ENCODE results near the gene CATSPERZ. TPM values are rescaled to one million over a fixed set of nuclear protein-coding genes. Genes with fewer than 3 reads are reported as not detected.
A peak's percentile ranks its signal among the peaks of the same experiment; 100 is the strongest.

CATSPERZ gene
- total RNA-seq, 6 experiments from 2014 or later = not detected

- H3K27me3 ChIP-seq = no peaks in the 10 kb centered on the region
- ATAC-seq (no peak), DNase-seq (no peak)
- H3K9me3 ChIP-seq = no peaks in the 10 kb centered on the region
- H3K4me3 ChIP-seq = no peak overlapping the region
- intact Hi-C loops (cut with DNase I) = no loop called here
- H3K36me3 ChIP-seq = no peaks in the 10 kb centered on the region
- H3K4me1 ChIP-seq = peaks cover 0 to 11% (median 7%) of the 10 kb centered on the region in 4 donors
- H3K27ac ChIP-seq = no peak overlapping the region
- TF ChIP-seq POLR2A (IDR thresholded peaks at IDR 0.05) = no peak
- TF ChIP-seq, protein P1, sequence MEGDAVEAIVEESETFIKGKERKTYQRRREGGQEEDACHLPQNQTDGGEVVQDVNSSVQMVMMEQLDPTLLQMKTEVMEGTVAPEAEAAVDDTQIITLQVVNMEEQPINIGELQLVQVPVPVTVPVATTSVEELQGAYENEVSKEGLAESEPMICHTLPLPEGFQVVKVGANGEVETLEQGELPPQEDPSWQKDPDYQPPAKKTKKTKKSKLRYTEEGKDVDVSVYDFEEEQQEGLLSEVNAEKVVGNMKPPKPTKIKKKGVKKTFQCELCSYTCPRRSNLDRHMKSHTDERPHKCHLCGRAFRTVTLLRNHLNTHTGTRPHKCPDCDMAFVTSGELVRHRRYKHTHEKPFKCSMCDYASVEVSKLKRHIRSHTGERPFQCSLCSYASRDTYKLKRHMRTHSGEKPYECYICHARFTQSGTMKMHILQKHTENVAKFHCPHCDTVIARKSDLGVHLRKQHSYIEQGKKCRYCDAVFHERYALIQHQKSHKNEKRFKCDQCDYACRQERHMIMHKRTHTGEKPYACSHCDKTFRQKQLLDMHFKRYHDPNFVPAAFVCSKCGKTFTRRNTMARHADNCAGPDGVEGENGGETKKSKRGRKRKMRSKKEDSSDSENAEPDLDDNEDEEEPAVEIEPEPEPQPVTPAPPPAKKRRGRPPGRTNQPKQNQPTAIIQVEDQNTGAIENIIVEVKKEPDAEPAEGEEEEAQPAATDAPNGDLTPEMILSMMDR (IDR thresholded peaks at IDR 0.05) = no peak
- WGBS (ENCODE audit: insufficient coverage, low coverage, low lambda C conversion rate, missing lambda C conversion rate) = no CpG with 5 or more reads among the region's 15 CpGs
Measured at GRCh38 chr11:64266339-64266738, 33.8 kb upstream of the CATSPERZ start.

- H3K4me3 ChIP-seq = no peak overlapping the region
- H3K27ac ChIP-seq = peak overlapping the region in 1 of 3 donors; percentile 91
- intact Hi-C loops (cut with DNase I) = no loop called here
- H3K27me3 ChIP-seq = no peaks in the 10 kb centered on the region
- WGBS (ENCODE audit: insufficient coverage, low coverage, low lambda C conversion rate, missing lambda C conversion rate) = 71% methylated on average over 4 of the region's 27 CpGs
- H3K4me1 ChIP-seq = peaks cover 0 to 20% (median 10%) of the 10 kb centered on the region in 4 donors
- H3K36me3 ChIP-seq = no peaks in the 10 kb centered on the region
- DNase-seq (peak in 1 of 3 donors; percentile 45), ATAC-seq (no peak)
- TF ChIP-seq POLR2A (IDR thresholded peaks at IDR 0.05) = no peak
- TF ChIP-seq, protein P1 (IDR thresholded peaks at IDR 0.05) = no peak
- no peaks in the 10 kb centered on the region for H3K9me3 ChIP-seq
Measured at GRCh38 chr11:64267207-64267945, 32.8 kb upstream of the CATSPERZ start.

GRCh38 chr11:64268025-64268892, 31.9 kb upstream of the CATSPERZ start:
- whole genome bisulfite sequencing (ENCODE audit: insufficient coverage, low coverage, low lambda C conversion rate, missing lambda C conversion rate) = 36% methylated on average over 10 of the region's 23 CpGs
- Histone ChIP-seq H3K36me3 (no peaks in the 10 kb centered on the region), H3K4me3 (peak overlapping the region in 1 of 3 donors; percentile 81), H3K27me3 (no peaks in the 10 kb centered on the region), H3K9me3 (no peaks in the 10 kb centered on the region), H3K4me1 (peaks cover 0 to 28% (median 14%) of the 10 kb centered on the region in 4 donors), H3K27ac (peak overlapping the region; percentile 91 to 92 (median 91))
- TF ChIP-seq POLR2A (IDR thresholded peaks at IDR 0.05) = no peak
- TF ChIP-seq, protein P1 (IDR thresholded peaks at IDR 0.05) = no peak
- intact Hi-C loops (cut with DNase I) = no loop called here
- peak in 2 of 3 donors; percentile 66 to 70 for DNase-seq
- ATAC-seq = no peak

DNA sequence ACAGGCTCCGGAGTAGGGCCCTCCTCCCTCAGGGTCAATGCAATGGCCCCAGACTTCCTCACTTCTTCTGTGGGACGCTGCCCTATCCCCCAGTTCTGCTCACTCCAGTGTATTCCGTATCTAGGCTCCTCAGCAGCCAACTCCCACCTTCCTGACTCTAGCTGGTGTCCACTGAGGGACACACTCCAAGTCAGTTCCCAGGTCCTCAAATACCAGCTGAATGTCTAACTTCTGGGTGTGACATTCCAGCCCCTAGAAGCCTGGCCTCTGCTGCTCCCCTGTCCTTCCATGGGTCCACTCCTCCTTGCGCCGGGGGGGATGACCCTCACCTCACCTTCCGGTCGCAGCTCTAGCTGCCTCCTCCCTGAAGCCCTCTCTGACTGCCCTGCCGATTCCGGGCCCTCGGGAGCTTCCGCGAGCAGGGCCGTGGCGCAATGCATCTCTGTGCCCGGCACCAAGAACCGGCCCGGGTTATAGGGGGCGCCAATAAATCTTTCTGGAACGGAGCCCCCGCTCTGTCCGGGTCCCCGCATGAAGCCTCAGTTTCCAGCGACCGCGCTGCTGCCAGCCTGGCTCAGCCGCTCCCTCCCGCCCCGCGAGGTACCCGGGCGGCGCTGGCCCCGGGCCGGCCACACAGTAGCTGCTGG, 31.1 kb upstream of the CATSPERZ start:
- DNase-seq (peak; percentile 71 to 78 (median 71)), ATAC-seq (peak; percentile 2 to 15 (median 3))
- Histone ChIP-seq H3K4me1 (peaks cover 0 to 33% (median 17%) of the 10 kb centered on the region in 4 donors), H3K9me3 (no peaks in the 10 kb centered on the region), H3K27me3 (no peaks in the 10 kb centered on the region), H3K36me3 (no peaks in the 10 kb centered on the region), H3K4me3 (peak overlapping the region; percentile 81 to 94 (median 92)), H3K27ac (peak overlapping the region; percentile 91 to 92 (median 91))
- intact Hi-C loops (cut with DNase I) = no loop called here
- WGBS (ENCODE audit: insufficient coverage, low coverage, low lambda C conversion rate, missing lambda C conversion rate) = 0% methylated on average over 4 of the region's 34 CpGs
- TF ChIP-seq POLR2A (IDR thresholded peaks at IDR 0.05) = no peak
- TF ChIP-seq, protein P1 (IDR thresholded peaks at IDR 0.05) = no peak

All from right lobe of liver (tissue), 6 donors.